ENCODE data around the gene TP53RK.

The TP53RK gene

GRCh38 chr20:46666818-46667515 lies 22.3 kb downstream of the TP53RK start:
- in situ Hi-C loops (cut with HindIII; ENCODE audit: low sequenced_read_pairs), result no loop called here
- TF ChIP-seq, protein P1, sequence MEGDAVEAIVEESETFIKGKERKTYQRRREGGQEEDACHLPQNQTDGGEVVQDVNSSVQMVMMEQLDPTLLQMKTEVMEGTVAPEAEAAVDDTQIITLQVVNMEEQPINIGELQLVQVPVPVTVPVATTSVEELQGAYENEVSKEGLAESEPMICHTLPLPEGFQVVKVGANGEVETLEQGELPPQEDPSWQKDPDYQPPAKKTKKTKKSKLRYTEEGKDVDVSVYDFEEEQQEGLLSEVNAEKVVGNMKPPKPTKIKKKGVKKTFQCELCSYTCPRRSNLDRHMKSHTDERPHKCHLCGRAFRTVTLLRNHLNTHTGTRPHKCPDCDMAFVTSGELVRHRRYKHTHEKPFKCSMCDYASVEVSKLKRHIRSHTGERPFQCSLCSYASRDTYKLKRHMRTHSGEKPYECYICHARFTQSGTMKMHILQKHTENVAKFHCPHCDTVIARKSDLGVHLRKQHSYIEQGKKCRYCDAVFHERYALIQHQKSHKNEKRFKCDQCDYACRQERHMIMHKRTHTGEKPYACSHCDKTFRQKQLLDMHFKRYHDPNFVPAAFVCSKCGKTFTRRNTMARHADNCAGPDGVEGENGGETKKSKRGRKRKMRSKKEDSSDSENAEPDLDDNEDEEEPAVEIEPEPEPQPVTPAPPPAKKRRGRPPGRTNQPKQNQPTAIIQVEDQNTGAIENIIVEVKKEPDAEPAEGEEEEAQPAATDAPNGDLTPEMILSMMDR (IDR thresholded peaks at IDR 0.05; ENCODE audit: low read depth, low read length), result no peak
- DNase-seq (ENCODE audit: low read depth, low spot score), result no peak
- H3K4me3 ChIP-seq (ENCODE audit: low read depth, low read length), result no peak overlapping the region

DNA sequence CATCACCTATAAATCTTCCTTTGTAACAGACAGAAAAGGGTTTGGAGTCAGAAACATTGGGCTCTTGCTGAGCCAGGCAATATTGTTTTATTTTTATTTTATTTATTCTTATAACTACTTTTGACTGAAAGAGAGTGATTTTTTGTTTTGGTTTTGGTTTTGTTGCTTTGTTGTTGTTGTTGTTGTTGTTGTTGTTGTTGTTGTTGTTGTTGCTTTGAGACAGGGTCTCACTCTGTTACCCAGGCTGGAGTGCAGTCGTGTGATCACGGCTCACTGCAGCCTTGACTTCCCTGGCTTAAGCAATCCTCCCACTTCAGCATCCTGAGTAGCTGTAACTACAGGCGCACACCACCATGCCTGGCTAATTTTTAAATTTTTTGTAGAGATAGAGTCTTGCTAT lies 22.9 kb downstream of the TP53RK start:
- TF ChIP-seq, protein P1 (IDR thresholded peaks at IDR 0.05; ENCODE audit: low read depth, low read length), result no peak
- no peak overlapping the region for H3K4me3 ChIP-seq (ENCODE audit: low read depth, low read length)
- in situ Hi-C loops (cut with HindIII; ENCODE audit: low sequenced_read_pairs), result no loop called here
- no peak for DNase-seq (ENCODE audit: low read depth, low spot score)

DNA sequence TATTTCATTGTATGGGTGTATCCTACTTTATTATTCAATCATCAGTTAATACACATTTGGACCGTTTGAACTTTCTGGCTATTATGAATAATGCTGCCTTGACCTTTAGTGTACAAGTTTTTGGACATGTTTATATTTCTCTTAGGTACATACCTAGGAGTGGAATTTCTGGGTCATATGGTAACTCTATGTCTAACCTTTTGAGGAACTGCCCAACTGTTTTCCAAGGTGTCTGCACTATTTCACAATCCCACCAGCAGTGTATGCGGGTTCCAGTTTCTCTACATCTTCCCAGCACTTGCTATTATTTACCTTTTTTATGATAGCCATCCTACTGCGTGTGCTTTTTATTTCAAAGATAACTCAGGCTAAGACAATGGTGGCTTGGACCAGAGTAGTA lies 23.6 kb downstream of the TP53RK start:
- TF ChIP-seq, protein P1 (IDR thresholded peaks at IDR 0.05; ENCODE audit: low read depth, low read length), result no peak
- H3K4me3 ChIP-seq (ENCODE audit: low read depth, low read length), result no peak overlapping the region
- in situ Hi-C loops (cut with HindIII; ENCODE audit: low sequenced_read_pairs), result no loop called here
- DNase-seq (ENCODE audit: low read depth, low spot score), result no peak

GRCh38 chr20:46663531-46663930 lies 25.7 kb downstream of the TP53RK start:
- no peak for DNase-seq (ENCODE audit: low read depth, low spot score)
- TF ChIP-seq, protein P1 (IDR thresholded peaks at IDR 0.05; ENCODE audit: low read depth, low read length), result no peak
- H3K4me3 ChIP-seq (ENCODE audit: low read depth, low read length), result no peak overlapping the region
- in situ Hi-C loops (cut with HindIII; ENCODE audit: low sequenced_read_pairs), result no loop called here

GRCh38 chr20:46661659-46662058 lies 27.6 kb downstream of the TP53RK start:
- in situ Hi-C loops (cut with HindIII; ENCODE audit: low sequenced_read_pairs), result no loop called here
- H3K4me3 ChIP-seq (ENCODE audit: low read depth, low read length), result no peak overlapping the region
- DNase-seq (ENCODE audit: low read depth, low spot score), result no peak
- TF ChIP-seq, protein P1 (IDR thresholded peaks at IDR 0.05; ENCODE audit: low read depth, low read length), result no peak

DNA sequence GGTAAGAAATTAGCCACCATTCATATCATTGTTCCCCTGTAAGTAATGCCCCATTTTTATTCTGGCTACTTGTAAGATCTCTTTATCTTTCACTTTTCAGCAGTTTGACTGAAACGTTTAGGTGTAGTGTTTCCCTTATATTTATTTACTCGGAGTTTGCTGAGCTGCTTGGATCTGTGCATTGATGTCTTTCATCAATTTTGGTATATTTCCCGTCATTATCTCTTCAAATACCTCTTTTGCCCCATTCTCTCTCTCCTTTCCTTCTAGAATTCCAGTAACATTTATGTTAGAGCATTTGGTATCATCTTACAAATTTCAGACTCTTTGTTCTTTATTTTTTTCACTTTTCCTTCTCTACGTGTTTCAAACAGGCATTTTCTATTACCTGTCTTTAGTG lies 28.8 kb downstream of the TP53RK start:
- no peak overlapping the region for H3K4me3 ChIP-seq (ENCODE audit: low read depth, low read length)
- DNase-seq (ENCODE audit: low read depth, low spot score), result no peak
- TF ChIP-seq, protein P1 (IDR thresholded peaks at IDR 0.05; ENCODE audit: low read depth, low read length), result no peak
- in situ Hi-C loops (cut with HindIII; ENCODE audit: low sequenced_read_pairs), result no loop called here
